ENCODE data around the gene C4orf50. TPM values are rescaled to one million over a fixed set of nuclear protein-coding genes. Genes with fewer than 3 reads are reported as not detected.

The C4orf50 gene
- total RNA-seq, 1 experiment from 2014 or later = 0.17 TPM

DNA sequence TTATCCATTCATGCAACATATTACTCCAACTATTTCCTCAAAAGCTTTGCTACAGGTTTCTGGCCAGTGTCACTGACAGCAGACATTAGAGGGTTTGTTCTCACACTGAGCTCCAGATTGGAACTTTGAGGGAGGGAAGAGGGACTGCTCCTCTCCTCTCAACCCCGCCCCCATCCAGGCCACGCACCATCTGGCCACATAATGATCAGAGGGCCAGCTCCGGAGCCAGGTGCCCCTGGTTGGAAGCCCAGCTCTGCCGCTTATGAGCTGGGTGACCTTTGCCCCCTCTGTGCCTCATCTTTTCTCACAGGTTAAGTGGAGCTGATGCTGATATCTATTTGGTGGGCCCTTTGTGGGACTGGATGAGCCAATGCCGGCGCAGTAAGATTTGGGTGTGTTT lies 55.8 kb downstream of the C4orf50 start:
- no peaks in the 10 kb centered on the region for H3K79me2 ChIP-seq (ENCODE audit: insufficient read depth, low read length)
- no peaks in the 10 kb centered on the region for H3K27me3 ChIP-seq (ENCODE audit: insufficient read depth, low read length)
- H4K91ac ChIP-seq (ENCODE audit: insufficient read length, low read depth, low read length) = no peak overlapping the region
- no peak overlapping the region for H2BK12ac ChIP-seq (ENCODE audit: insufficient read length, low read depth, low read length)
- no peak overlapping the region for H2AFZ ChIP-seq (ENCODE audit: low read length)
- H4K5ac ChIP-seq (ENCODE audit: insufficient read length, low read depth, low read length) = no peak overlapping the region
- Mint-ChIP-seq H3K27me3 (ENCODE audit: low read depth) (peaks cover 41% of the 10 kb centered on the region), H3K27ac (no peak overlapping the region), H3K4me1 (peaks cover 5 to 11% of the 10 kb centered on the region in 2 experiments), H3K4me3 (no peak overlapping the region), H3K9me3 (no peaks in the 10 kb centered on the region), H3K36me3 (ENCODE audit: insufficient read depth in 1 of 3, low read depth in 3 of 3) (no peaks in the 10 kb centered on the region)
- no peak overlapping the region for H3K56ac ChIP-seq (ENCODE audit: insufficient read length, low read depth, low read length)
- no peak overlapping the region for H3K23ac ChIP-seq (ENCODE audit: insufficient read length, low read depth, low read length)
- no peaks in the 10 kb centered on the region for H3K23me2 ChIP-seq (ENCODE audit: insufficient read length, low read depth, low read length, poor library complexity, severe bottlenecking)
- TF ChIP-seq, protein P1, sequence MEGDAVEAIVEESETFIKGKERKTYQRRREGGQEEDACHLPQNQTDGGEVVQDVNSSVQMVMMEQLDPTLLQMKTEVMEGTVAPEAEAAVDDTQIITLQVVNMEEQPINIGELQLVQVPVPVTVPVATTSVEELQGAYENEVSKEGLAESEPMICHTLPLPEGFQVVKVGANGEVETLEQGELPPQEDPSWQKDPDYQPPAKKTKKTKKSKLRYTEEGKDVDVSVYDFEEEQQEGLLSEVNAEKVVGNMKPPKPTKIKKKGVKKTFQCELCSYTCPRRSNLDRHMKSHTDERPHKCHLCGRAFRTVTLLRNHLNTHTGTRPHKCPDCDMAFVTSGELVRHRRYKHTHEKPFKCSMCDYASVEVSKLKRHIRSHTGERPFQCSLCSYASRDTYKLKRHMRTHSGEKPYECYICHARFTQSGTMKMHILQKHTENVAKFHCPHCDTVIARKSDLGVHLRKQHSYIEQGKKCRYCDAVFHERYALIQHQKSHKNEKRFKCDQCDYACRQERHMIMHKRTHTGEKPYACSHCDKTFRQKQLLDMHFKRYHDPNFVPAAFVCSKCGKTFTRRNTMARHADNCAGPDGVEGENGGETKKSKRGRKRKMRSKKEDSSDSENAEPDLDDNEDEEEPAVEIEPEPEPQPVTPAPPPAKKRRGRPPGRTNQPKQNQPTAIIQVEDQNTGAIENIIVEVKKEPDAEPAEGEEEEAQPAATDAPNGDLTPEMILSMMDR (conservative IDR thresholded peaks at IDR 0.05) = no peak
- no peak overlapping the region for H3K4ac ChIP-seq (ENCODE audit: low read depth, low read length)
- DNase-seq = no peak
- H3K4me1 ChIP-seq (ENCODE audit: insufficient read depth, low read length) = no peaks in the 10 kb centered on the region
- no peak overlapping the region for H3K4me2 ChIP-seq (ENCODE audit: insufficient read depth, insufficient read length, low read length)
- H2BK15ac ChIP-seq (ENCODE audit: low read depth, low read length) = no peak overlapping the region
- H3K79me1 ChIP-seq (ENCODE audit: insufficient read depth, low read depth, low read length, poor library complexity, severe bottlenecking) = no peaks in the 10 kb centered on the region
- no peak overlapping the region for H3K18ac ChIP-seq (ENCODE audit: insufficient read length, low read depth, low read length)
- no peak overlapping the region for H3K14ac ChIP-seq (ENCODE audit: insufficient read depth, low read length)
- no peak overlapping the region for H2BK5ac ChIP-seq (ENCODE audit: insufficient read length, low read length)
- no peak overlapping the region for H2AK5ac ChIP-seq (ENCODE audit: insufficient read length, low read length)
- H2BK120ac ChIP-seq (ENCODE audit: low read depth, low read length, poor library complexity, severe bottlenecking) = no peak overlapping the region
- no peak overlapping the region for H3T11ph ChIP-seq (ENCODE audit: low read length)
- no peak overlapping the region for H2BK20ac ChIP-seq (ENCODE audit: low read depth, low read length, poor library complexity, severe bottlenecking)
- H3K9me3 ChIP-seq (ENCODE audit: control insufficient read depth, low read depth, low read length) = no peaks in the 10 kb centered on the region
- no CpG with 5 or more reads among the region's 6 CpGs for WGBS (ENCODE audit: extremely low coverage, insufficient read length, low lambda C conversion rate)
- no peaks in the 10 kb centered on the region for H4K20me1 ChIP-seq (ENCODE audit: control insufficient read depth, insufficient read depth, insufficient read length)
- H4K8ac ChIP-seq (replicated peaks; ENCODE audit: insufficient read length, low read depth, low read length) = no peak overlapping the region
- no peak overlapping the region for H3K27ac ChIP-seq (ENCODE audit: insufficient read length, low read depth, low read length)
- no peak overlapping the region for H3K9ac ChIP-seq (ENCODE audit: extremely low read depth, insufficient read length, low read length)

Measured in H9 (cell line).